Mucosa of rectum (tissue), 2 donors: ENCODE data around the gene CCR8.

Experiments
- H3K27ac ChIP-seq, 2 donors: one replicate each; pipeline ENCODE4 v1.7.0; 2013; ENCODE audit warnings: inconsistent platforms in 2 of 2, low read depth in 2 of 2, low read length in 2 of 2
- H3K27me3 ChIP-seq, 2 donors: one replicate each; pipeline ENCODE4 v1.7.0; 2013; ENCODE audit warnings: low read length in 2 of 2; ENCODE audit not compliant: control insufficient read depth in 2 of 2, insufficient read depth in 2 of 2
- H3K36me3 ChIP-seq, 2 donors: one replicate each; pipeline ENCODE4 v1.7.0; 2013; ENCODE audit warnings: low read length in 2 of 2; ENCODE audit not compliant: control insufficient read depth in 2 of 2, insufficient read depth in 2 of 2
- H3K4me1 ChIP-seq, 2 donors: one replicate each; pipeline ENCODE4 v1.7.0; 2013; ENCODE audit warnings: low read length in 2 of 2, mild to moderate bottlenecking in 1 of 2; ENCODE audit not compliant: control insufficient read depth in 2 of 2, insufficient read depth in 2 of 2
- H3K4me3 ChIP-seq, 2 donors: one replicate each; pipeline ENCODE4 v1.7.0; 2013; ENCODE audit warnings: low read length in 2 of 2
- H3K9ac ChIP-seq, 2 donors: one replicate each; pipeline ENCODE4 v1.7.0; 2013; ENCODE audit warnings: low read length in 2 of 2, low read depth in 1 of 2, mild to moderate bottlenecking in 1 of 2
- H3K9me3 ChIP-seq, 2 donors: one replicate each; pipeline ENCODE4 v1.7.0; 2013; ENCODE audit warnings: low read length in 2 of 2; ENCODE audit not compliant: control insufficient read depth in 2 of 2
- donor health status: healthy.
- donor health status: Normal muscosa, but diverticular disease.

The CCR8 gene

GRCh38 chr3:39288300-39288808, 41.2 kb upstream of the CCR8 start:
- Histone ChIP-seq H3K4me3 (no peak overlapping the region), H3K4me1 (peaks cover 0 to 4% of the 10 kb centered on the region in 2 donors), H3K27me3 (no peaks in the 10 kb centered on the region), H3K9ac (no peak overlapping the region), H3K36me3 (no peaks in the 10 kb centered on the region), H3K27ac (no peak overlapping the region), H3K9me3 (no peaks in the 10 kb centered on the region)

GRCh38 chr3:39289107-39289506, 40.4 kb upstream of the CCR8 start:
- Histone ChIP-seq H3K9me3 (no peaks in the 10 kb centered on the region), H3K27me3 (no peaks in the 10 kb centered on the region), H3K9ac (no peak overlapping the region), H3K36me3 (no peaks in the 10 kb centered on the region), H3K4me3 (no peak overlapping the region), H3K4me1 (peaks cover 0 to 4% of the 10 kb centered on the region in 2 donors), H3K27ac (no peak overlapping the region)

- Histone ChIP-seq H3K4me1 (peaks cover 0 to 4% of the 10 kb centered on the region in 2 donors), H3K27ac (peak overlapping the region in 1 of 2 donors; percentile 45), H3K9me3 (no peaks in the 10 kb centered on the region), H3K27me3 (no peaks in the 10 kb centered on the region), H3K36me3 (no peaks in the 10 kb centered on the region), H3K9ac (peak overlapping the region in 1 of 2 donors; percentile 14), H3K4me3 (no peak overlapping the region)
These were observed 39.3 kb upstream of the CCR8 start for GRCh38 chr3:39290255-39290654.

- H3K36me3 ChIP-seq, result no peaks in the 10 kb centered on the region
- peaks cover 0 to 4% of the 10 kb centered on the region in 2 donors for H3K4me1 ChIP-seq
- no peak overlapping the region for H3K4me3 ChIP-seq
- no peaks in the 10 kb centered on the region for H3K9me3 ChIP-seq
- no peak overlapping the region for H3K27ac ChIP-seq
- H3K9ac ChIP-seq, result no peak overlapping the region
- no peaks in the 10 kb centered on the region for H3K27me3 ChIP-seq
These were observed 37.6 kb upstream of the CCR8 start for GRCh38 chr3:39291903-39292329.

- H3K27me3 ChIP-seq, result no peaks in the 10 kb centered on the region
- H3K9ac ChIP-seq, result no peak overlapping the region
- no peak overlapping the region for H3K4me3 ChIP-seq
- peaks cover 0 to 4% of the 10 kb centered on the region in 2 donors for H3K4me1 ChIP-seq
- no peak overlapping the region for H3K27ac ChIP-seq
- no peaks in the 10 kb centered on the region for H3K36me3 ChIP-seq
- H3K9me3 ChIP-seq, result no peaks in the 10 kb centered on the region
These were observed 36.5 kb upstream of the CCR8 start for GRCh38 chr3:39292961-39293360.

- no peak overlapping the region for H3K4me3 ChIP-seq
These were observed 34.9 kb upstream of the CCR8 start for GRCh38 chr3:39294446-39295183.

GRCh38 chr3:39295184-39295775, 34.2 kb upstream of the CCR8 start:
- H3K4me3 ChIP-seq, result no peak overlapping the region
- no peak overlapping the region for H3K27ac ChIP-seq
- no peaks in the 10 kb centered on the region for H3K4me1 ChIP-seq
- peaks cover 0 to 4% of the 10 kb centered on the region in 2 donors for H3K9me3 ChIP-seq
- no peak overlapping the region for H3K9ac ChIP-seq
- no peaks in the 10 kb centered on the region for H3K36me3 ChIP-seq
- H3K27me3 ChIP-seq, result no peaks in the 10 kb centered on the region

More at GRCh38 chr3:39294446-39295183, 34.9 kb upstream of the CCR8 start:
- Histone ChIP-seq H3K4me1 (peaks cover 0 to 4% of the 10 kb centered on the region in 2 donors), H3K36me3 (no peaks in the 10 kb centered on the region), H3K27me3 (no peaks in the 10 kb centered on the region), H3K9me3 (no peaks in the 10 kb centered on the region), H3K9ac (no peak overlapping the region), H3K27ac (no peak overlapping the region)

- H3K4me3 ChIP-seq, result no peak overlapping the region
- no peak overlapping the region for H3K27ac ChIP-seq
- no peaks in the 10 kb centered on the region for H3K4me1 ChIP-seq
- no peaks in the 10 kb centered on the region for H3K27me3 ChIP-seq
- H3K9me3 ChIP-seq, result peaks cover 2 to 4% of the 10 kb centered on the region in 2 donors
- H3K9ac ChIP-seq, result no peak overlapping the region
- no peaks in the 10 kb centered on the region for H3K36me3 ChIP-seq
These were observed 33.1 kb upstream of the CCR8 start for GRCh38 chr3:39296197-39297077.

- H3K9ac ChIP-seq, result no peak overlapping the region
- no peaks in the 10 kb centered on the region for H3K4me1 ChIP-seq
- H3K4me3 ChIP-seq, result no peak overlapping the region
- H3K36me3 ChIP-seq, result no peaks in the 10 kb centered on the region
- H3K27me3 ChIP-seq, result no peaks in the 10 kb centered on the region
- no peak overlapping the region for H3K27ac ChIP-seq
- peaks cover 2 to 4% of the 10 kb centered on the region in 2 donors for H3K9me3 ChIP-seq
These were observed 30.2 kb upstream of the CCR8 start for GRCh38 chr3:39299279-39299678.

- peaks cover 2 to 4% of the 10 kb centered on the region in 2 donors for H3K9me3 ChIP-seq
- no peak overlapping the region for H3K27ac ChIP-seq
- H3K4me3 ChIP-seq, result no peak overlapping the region
- H3K4me1 ChIP-seq, result no peaks in the 10 kb centered on the region
- H3K27me3 ChIP-seq, result no peaks in the 10 kb centered on the region
- H3K9ac ChIP-seq, result no peak overlapping the region
- H3K36me3 ChIP-seq, result no peaks in the 10 kb centered on the region
These were observed 27.3 kb upstream of the CCR8 start for GRCh38 chr3:39302178-39302577.
